ENCODE results near the gene C1orf53. TPM values are rescaled to one million over a fixed set of nuclear protein-coding genes. Genes with fewer than 3 reads are reported as not detected.
"Not testable (repeated sequence)": the region's sequence is repeated elsewhere in the genome, so short reads cannot be mapped to it uniquely, and the experiment has no call there.

Gene C1orf53
- 3.9 and 14.0 TPM in 2 replicates for total RNA-seq (2014; rRNA removed; shearing (Covaris generic); ENCODE audit: low replicate concordance)

DNA sequence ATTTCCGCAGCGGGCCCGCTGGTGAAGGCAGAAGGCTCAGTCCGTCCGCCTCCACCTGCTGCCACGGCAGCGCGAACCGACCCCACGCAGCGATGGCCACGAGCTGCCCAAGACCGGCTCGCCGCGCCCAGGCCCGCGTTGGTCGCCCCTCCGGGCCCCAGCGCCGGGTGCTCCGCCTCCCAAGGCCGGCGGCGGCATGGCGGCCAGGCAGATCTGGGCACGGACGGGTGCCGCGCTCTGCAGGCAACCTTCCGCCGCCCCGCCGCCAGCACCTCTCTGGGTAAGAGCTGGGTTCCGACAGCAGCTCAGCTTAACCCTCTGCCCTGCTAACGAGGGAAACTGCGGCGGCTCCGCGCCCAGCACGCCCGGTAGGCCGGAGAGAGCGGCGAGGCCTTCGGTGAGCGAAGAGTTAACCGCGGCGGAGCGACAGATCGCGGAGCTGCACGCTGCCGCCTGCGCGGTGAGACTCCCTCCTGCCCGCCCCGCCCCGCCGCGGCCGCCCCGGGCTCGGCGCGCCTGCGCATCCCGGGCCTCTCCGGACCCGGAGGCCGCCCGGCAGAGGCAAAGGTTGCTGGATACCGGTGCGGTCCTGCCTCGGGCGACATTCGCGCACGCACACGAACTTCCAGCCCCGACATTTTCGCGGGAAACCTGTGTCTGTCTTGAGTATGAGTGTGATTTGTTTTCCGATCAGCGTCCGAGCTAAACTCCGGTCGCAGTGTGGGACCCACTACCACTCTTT lies at the start of gene C1orf53:
Gene C1orf53 (plus strand): TSS at position 177 of the 742 bp plus-strand sequence. CDS start 20 bp downstream, at position 197.
- in situ Hi-C loops (cut with HindIII; ENCODE audit: low pct_unique_long_range_greater_than_20kb, low sequenced_read_pairs): no loop called here
- DNase-seq (ENCODE audit: low read depth): peak; percentile 90

DNA sequence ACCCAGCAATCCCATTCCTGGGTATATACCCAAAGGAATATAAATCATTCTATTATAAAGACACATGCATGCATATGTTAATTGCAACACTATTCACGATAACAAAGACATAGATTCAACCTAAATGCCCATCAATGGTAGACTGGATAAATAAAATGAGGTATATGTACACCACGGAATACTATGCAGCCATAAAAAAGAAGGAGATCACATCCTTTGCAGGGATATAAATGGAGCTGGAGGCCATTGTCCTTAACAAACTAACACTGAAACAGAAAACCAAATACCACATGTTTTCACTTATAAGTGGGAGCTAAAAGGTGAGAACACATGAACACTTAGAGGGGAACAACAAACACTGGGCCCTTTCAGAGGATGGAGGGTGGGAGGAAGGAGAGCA lies 46.7 kb upstream of the C1orf53 start:
- DNase-seq (ENCODE audit: low read depth); in situ Hi-C loops (cut with HindIII; ENCODE audit: low pct_unique_long_range_greater_than_20kb, low sequenced_read_pairs): not testable (repeated sequence)

DNA sequence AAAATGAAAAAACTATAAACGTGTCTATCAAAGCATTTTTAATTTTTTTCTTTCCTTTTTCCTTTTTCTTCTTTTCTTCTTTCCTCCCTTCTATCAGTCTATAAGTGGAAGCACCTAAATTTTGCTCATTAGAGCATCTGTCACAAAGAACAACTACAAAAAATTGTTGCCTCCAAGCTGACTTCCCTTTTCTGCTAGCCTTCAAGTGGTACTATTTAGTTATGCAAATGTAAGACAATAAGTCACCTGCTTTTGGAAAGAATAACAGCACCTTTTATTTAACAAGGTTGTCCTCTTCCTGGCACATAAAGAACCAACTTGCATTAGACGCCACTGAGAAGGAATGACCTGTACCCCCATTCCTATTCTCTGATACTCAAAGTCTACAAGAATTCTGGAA lies 45.0 kb upstream of the C1orf53 start:
- in situ Hi-C loops (cut with HindIII; ENCODE audit: low pct_unique_long_range_greater_than_20kb, low sequenced_read_pairs): no loop called here
- DNase-seq (ENCODE audit: low read depth): no peak

DNA sequence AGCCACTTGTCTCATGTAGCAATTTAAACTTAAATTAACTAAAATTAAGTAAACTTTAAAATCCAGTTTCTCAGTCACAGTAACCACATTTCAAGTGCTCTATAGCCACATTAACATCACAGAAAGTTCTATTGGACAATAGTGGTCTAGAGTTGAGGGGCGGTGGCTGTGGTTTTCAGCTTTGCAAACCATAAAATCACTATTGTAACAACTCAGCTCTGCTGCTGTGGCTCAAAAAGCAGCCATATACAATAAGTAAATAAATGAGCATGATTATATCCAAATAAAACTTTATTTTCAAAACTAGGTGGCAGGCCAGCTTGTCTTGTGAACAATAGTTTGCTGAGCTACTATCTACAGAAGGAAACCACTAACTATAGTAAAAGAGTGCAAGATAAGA lies 43.4 kb upstream of the C1orf53 start:
- in situ Hi-C loops (cut with HindIII; ENCODE audit: low pct_unique_long_range_greater_than_20kb, low sequenced_read_pairs): no loop called here
- DNase-seq (ENCODE audit: low read depth): no peak

DNA sequence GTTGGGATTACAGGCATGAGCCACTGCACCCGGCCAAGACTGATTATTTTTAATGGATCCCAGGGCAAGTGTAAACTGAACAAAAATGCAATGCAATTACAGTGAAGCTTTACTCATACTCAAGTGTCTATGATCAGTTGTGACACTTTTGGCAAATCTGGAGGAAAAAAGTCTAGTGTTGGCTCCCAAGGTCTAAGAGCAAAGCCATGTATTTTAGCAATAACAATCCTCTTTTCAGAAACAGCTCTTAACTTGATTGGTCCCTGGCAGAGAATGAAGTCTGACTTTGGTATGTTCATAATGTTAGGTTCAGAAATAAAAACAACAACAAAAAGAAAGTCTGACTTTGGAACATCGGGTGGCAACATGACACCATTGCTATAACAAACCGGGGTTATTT lies 40.2 kb upstream of the C1orf53 start:
- DNase-seq (ENCODE audit: low read depth): no peak
- in situ Hi-C loops (cut with HindIII; ENCODE audit: low pct_unique_long_range_greater_than_20kb, low sequenced_read_pairs): no loop called here

DNA sequence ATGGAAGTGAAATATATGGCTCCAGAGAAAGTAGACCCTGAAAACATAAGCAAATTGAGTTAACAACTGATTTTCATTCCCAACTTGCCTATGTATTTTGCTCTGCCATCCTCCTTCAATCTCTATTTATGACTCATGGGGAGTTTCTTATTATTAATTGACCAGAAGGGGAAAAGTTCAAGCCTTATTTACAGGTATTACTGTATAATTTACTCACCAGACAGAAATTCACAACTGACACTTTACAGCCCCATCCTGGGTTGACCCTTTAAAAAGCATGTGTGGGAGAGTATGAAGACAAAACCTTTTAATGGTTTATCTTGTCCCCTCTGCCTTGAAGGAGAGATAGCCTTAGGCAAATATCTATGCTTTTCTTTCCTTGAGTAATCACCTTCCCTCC lies 39.8 kb upstream of the C1orf53 start:
- in situ Hi-C loops (cut with HindIII; ENCODE audit: low pct_unique_long_range_greater_than_20kb, low sequenced_read_pairs): no loop called here

DNA sequence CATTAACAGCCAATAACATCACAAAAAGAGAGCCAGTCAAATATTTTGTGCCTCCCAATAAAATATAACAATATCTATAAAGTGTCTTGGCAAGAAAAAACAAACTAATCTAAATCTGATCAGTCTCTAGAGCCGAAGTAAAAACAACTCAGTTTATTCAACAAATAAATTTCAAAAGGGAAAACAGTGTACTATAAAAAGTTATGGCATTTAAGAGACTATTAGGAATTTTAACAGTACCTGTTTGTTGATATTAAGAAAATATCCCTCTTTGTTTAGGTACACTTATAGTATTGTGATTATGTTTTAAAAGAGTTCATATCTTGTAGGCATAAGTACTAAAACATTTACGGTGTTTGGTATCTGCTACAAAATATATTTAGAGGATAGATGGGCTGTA lies 36.6 kb upstream of the C1orf53 start:
- in situ Hi-C loops (cut with HindIII; ENCODE audit: low pct_unique_long_range_greater_than_20kb, low sequenced_read_pairs): no loop called here
- DNase-seq (ENCODE audit: low read depth): no peak

More for the DNA sequence above, 39.8 kb upstream of the C1orf53 start:
- peak; percentile 21 for DNase-seq (ENCODE audit: low read depth)

DNA sequence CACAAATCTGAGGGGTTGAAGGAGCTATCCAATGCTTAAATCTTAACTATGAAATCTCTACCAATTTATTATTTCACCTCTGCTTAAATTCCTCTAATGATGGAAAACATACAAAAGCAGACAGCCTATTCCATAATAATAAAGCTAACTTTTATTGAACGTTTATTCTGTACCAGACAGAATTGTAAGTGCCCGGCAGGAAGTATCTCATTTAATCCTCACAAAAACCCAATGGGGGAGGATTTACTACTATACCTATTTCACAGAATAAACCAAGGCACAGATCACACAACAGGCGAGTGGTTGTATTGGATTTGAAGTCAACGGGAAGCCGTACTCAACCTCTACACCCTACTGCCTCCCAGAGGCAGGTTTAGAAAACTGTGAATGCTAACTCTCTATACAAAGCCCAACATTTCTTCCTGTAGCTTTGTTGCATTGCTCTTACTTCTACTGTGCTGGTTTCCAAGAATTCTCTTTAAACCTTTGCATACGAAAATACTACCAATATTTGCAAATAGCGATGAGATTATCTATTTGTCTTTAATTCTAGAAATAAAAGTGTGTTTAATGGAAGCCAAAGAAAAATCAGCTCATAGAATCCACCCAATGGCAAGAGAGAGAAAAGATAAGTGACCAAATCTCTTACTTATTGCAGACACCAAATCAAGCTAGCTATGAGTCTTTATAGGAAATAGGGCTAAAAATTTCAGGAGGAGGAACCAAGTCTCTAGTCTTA lies 33.5 kb upstream of the C1orf53 start:
- in situ Hi-C loops (cut with HindIII; ENCODE audit: low pct_unique_long_range_greater_than_20kb, low sequenced_read_pairs): no loop called here

DNA sequence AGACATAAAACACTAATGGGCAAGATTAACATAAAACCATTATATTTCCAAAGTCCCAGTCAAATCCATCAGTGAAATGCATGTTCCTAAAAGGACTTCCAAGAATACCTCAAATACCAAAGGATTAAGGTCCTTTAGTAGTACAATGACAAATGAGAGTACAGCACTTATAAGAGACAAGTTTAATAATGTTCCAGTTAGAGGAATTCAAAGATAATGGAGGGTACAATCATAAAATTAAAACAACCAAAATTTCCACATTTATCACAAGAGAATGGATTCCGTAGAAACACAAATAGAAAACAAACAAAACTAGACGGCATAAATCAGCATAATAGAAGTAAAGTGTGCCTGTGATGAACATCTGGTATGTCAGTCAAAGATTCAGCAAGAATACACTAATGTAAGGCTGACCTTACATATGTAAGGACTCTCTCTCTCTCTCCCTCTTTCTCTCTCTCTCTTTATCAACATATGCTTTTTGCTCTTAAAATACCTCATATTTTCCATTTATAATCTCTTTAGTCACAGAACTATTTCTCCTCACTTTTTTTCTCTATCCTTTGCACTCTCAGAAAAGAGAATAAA lies 32.8 kb upstream of the C1orf53 start:
- in situ Hi-C loops (cut with HindIII; ENCODE audit: low pct_unique_long_range_greater_than_20kb, low sequenced_read_pairs): no loop called here
- DNase-seq (ENCODE audit: low read depth): no peak

More for the DNA sequence above, 33.5 kb upstream of the C1orf53 start:
- peak; percentile 13 for DNase-seq (ENCODE audit: low read depth)

DNA sequence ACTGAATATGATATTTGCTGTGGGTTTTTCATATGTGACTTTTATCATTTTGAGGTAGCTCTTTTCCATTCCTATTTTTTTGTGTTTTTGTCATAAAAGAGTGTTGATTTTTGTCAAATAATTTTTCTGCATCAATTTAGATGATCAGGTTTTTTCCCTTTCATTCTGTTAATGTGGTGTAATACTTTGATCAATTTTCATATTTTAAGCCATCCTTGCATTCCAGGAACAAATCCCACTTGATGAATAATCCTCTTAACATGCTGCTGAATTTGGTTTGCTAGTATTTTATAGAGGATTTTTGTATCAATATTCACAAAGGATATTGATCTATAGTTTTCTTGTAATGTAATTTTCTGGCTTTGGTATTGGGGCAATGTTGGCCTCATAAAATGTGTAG lies 25.5 kb upstream of the C1orf53 start:
- in situ Hi-C loops (cut with HindIII; ENCODE audit: low pct_unique_long_range_greater_than_20kb, low sequenced_read_pairs): no loop called here
- DNase-seq (ENCODE audit: low read depth): no peak

DNA sequence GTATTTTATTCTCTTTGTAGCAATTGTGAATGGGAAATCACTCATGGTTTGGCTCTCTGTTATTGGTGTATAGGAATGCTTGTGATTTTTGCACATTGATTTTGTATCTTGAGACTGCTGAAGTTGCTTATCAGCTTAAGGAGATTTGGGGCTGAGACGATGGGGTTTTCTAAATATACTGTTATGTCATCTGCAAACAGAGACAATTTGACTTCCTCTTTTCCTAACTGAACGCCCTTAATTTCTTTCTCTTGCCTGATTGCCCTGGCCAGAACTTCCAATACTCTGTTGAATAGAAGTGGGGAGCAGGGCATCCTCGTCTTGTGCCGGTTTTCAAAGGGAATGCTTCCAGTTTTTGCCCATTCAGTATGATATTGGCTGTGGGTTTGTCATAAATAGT lies 22.0 kb upstream of the C1orf53 start:
- in situ Hi-C loops (cut with HindIII; ENCODE audit: low pct_unique_long_range_greater_than_20kb, low sequenced_read_pairs): not testable (repeated sequence)

DNA sequence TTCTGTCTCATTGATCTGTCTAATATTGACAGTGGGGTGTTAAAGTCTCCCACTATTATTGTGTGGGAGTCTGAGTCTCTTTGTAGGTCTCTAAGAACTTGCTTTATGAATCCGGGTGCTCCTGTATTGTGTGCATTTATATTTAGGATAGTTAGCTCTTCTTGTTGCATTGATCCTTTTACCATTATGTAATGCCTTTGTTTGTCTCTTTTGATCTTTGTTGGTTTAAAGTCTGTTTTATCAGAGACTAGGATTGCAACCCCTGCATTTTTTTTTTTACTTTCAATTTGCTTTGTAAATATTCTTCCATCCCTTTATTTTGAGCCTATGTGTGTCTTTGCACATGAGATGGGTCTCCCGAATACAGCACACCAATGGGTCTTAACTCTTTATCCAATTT lies 20.2 kb upstream of the C1orf53 start:
- in situ Hi-C loops (cut with HindIII; ENCODE audit: low pct_unique_long_range_greater_than_20kb, low sequenced_read_pairs); DNase-seq (ENCODE audit: low read depth): not testable (repeated sequence)

More for the DNA sequence above, 22.0 kb upstream of the C1orf53 start:
- not testable (repeated sequence) for DNase-seq (ENCODE audit: low read depth)

DNA sequence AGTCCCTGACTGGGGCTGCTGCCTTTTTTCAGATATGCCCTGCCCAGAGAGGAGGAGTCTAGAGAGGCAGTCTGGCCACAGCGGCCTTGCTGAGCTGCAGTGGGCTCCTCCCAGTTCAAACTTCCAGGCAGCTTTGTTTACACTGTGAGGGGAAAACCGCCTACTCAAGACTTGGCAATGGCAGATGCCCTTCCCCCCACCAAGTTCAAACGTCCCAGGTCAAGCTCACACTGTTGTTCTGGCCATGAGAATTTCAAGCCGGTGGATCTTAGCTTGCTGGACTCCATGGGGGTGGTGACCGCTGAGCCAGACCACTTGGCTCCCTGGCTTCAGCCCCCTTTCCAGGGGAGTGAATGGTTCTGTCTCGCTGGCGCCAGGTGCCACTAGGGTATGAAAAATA lies 18.3 kb upstream of the C1orf53 start:
- DNase-seq (ENCODE audit: low read depth): no peak
- in situ Hi-C loops (cut with HindIII; ENCODE audit: low pct_unique_long_range_greater_than_20kb, low sequenced_read_pairs): no loop called here

DNA sequence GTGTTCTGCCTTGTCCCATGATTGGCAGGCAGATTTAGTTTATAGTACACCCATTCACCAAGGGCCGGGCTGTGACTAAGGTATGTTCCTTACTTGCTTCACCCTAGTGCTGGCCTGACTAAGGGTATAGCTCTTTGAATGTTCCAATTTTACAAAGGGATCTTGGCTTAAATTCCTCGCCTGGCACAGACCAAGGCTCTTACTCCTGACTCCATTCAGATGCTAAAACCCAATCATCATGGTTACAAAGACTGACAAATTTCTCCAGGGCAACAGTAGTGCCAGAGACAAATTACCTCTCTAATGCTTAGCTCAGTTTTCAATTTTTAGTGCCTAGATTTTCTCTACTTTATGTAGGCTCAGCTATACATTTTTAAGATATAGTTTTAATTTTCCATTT lies 11.5 kb upstream of the C1orf53 start:
- DNase-seq (ENCODE audit: low read depth): no peak

DNA sequence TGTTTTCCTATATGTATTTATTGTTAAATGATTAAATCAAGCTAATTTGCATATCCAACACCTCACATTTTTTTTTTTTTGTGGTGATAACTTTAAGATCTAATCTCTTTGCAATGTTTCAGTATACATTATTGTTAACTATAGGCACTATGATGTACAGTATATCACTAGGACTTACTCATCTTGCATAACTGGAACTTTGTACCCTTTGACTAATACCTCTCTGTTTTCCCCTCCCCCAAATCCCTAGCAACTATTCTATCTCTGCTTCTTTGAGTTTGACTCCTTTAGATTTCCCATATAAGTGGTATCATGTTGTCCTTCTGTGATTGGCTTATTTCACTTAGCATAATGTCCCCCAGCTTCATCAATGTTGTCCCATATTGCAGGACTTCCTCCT lies 9.7 kb upstream of the C1orf53 start:
- in situ Hi-C loops (cut with HindIII; ENCODE audit: low pct_unique_long_range_greater_than_20kb, low sequenced_read_pairs): no loop called here
- no peak for DNase-seq (ENCODE audit: low read depth)

More for the DNA sequence above, 11.5 kb upstream of the C1orf53 start:
- in situ Hi-C loops (cut with HindIII; ENCODE audit: low pct_unique_long_range_greater_than_20kb, low sequenced_read_pairs): no loop called here

DNA sequence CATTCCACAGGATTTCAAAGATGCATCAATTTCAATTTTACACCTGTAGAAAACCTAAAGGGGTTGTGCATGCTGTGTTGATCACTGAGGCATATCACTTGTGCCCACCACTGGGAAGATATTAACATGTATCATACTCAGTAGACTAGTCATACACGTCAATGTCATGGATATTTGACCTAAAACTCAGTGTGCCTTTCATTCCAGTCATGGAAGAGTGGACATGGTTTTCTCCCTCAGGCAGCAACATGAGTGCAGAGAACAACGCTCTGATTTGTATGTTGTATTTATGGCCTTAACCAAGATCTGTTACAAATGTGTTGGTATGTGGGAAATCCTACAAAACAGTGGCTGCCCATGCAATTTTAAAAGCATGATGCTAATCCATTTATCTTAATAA lies 6.1 kb upstream of the C1orf53 start:
- DNase-seq (ENCODE audit: low read depth): no peak
- in situ Hi-C loops (cut with HindIII; ENCODE audit: low pct_unique_long_range_greater_than_20kb, low sequenced_read_pairs): no loop called here

DNA sequence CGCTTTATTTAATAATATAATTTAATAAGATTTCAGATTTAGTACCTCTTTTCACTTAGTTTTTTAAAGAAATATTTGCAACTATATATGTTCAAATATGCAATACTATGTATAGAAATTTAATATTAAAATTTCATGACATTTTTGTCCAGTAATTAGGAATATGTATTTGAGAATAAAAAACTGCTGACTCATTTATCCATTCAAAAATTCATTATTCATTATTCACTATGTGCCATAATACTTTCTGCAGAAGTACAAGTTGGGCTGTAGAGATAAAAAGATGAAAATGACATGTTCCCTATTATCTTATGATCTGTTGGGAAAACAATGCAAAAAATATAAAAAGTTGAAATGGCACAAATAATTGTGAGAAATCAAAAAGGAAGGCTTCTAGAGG lies 3.4 kb upstream of the C1orf53 start:
- no peak for DNase-seq (ENCODE audit: low read depth)
- in situ Hi-C loops (cut with HindIII; ENCODE audit: low pct_unique_long_range_greater_than_20kb, low sequenced_read_pairs): no loop called here

DNA sequence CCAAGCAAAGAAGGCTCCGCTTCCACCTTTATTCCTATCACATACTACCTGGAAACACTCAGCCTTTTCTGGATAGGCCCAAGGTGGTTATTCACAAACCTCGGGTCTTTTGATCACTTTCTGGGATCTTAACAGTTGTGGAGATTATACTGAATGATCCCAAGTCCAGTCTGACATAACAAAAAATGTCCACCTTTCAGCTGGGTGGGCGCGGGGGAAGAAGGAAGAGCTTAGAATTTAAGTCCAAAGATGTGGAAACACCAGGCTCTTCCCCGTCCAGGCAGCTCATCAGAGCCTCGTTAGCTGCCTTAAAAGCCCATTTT lies 338 bp upstream of the C1orf53 start:
- in situ Hi-C loops (cut with HindIII; ENCODE audit: low pct_unique_long_range_greater_than_20kb, low sequenced_read_pairs): no loop called here
- no peak for DNase-seq (ENCODE audit: low read depth)

DNA sequence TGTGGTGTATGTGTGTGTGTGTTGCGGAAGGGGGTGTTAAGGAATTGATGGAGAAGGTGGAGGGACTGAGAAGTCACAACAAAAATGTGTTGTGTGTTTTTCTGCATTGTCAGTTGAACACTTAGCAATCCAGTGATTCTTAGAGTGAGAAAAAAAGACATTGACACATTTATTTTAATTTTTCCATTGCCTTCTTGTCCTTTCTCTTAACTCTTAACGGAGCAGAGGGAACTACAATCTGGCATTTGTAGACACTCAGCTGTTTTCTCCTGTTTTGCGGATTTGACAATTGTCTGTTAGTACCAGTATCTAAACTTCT lies 725 bp downstream of the C1orf53 start:
- no peak for DNase-seq (ENCODE audit: low read depth)
- in situ Hi-C loops (cut with HindIII; ENCODE audit: low pct_unique_long_range_greater_than_20kb, low sequenced_read_pairs): no loop called here

All from Caki2 (cell line).